ENCODE results near the gene EPC1. TPM values are rescaled to one million over a fixed set of nuclear protein-coding genes. Genes with fewer than 3 reads are reported as not detected.

EPC1 gene
- total and polyA plus RNA-seq, 10 of the 15 experiments (the other 5 are each of a cell fraction or from before 2014, with no cell fraction given), result 6.8 to 59.2 (median 19.4) TPM

- TF ChIP-seq PAX5 (IDR thresholded peaks at IDR 0.05; ENCODE audit: borderline replicate concordance, low read depth, low read length) (no peak), ASH2L (IDR thresholded peaks at IDR 0.05; ENCODE audit: borderline replicate concordance, low read depth) (no peak), MYC (IDR thresholded peaks at IDR 0.05; ENCODE audit: insufficient read depth, insufficient read length, insufficient replicate concordance, low read length, severe bottlenecking) (no peak), ZNF592 (IDR thresholded peaks at IDR 0.05) (peak; percentile 72; the same call in 1 of the 2 replicates), STAT1 (conservative IDR thresholded peaks at IDR 0.05) (no peak), POU2F2 (IDR thresholded peaks at IDR 0.05; ENCODE audit: borderline replicate concordance, low read depth, low read length) (0 out of 3 replicates have a peak, but pooled peaks have one; percentile 37), CREM (IDR thresholded peaks at IDR 0.05; ENCODE audit: low read depth) (0 out of 2 replicates have a peak, but pooled peaks have one; percentile 31)
These were observed 90.1 kb downstream of the EPC1 start (continued) for GRCh38 chr10:32256613-32257437.

Data from GM12878 (cell line).